ENCODE measurements around the gene AGPAT3. TPM values are rescaled to one million over a fixed set of nuclear protein-coding genes. Genes with fewer than 3 reads are reported as not detected.

Gene AGPAT3
- total RNA-seq, 1 experiment from 2014 or later, result 23.3 TPM

- DNase-seq (ENCODE audit: low read depth), result no peak
These were observed 128.5 kb downstream of the AGPAT3 start for GRCh38 chr21:43993420-43993934.

GRCh38 chr21:43994085-43994484 lies 129.1 kb downstream of the AGPAT3 start:
- DNase-seq (ENCODE audit: low read depth), result no peak

DNA sequence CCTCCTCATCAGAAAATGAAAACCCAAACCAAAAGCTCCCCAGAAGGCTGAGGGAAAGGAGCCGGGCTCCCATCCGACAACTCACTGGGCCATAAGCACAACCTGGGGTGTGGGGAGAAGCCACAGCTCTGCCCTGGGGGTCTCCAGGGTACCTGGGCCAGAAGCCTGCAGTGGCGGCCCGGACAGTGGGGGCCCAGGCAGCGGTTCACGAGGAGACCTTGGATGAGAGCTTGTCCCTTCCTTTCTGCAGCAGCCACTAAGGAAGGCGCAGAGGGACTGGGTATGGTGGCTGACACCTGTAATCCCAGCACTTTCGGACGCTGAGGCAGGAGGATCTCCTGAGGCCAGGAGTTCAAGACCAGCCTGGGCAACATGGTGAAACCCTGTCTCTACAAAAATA lies 129.6 kb downstream of the AGPAT3 start:
- DNase-seq (ENCODE audit: low read depth), result no peak

- DNase-seq (ENCODE audit: low read depth), result no peak
These were observed 130.6 kb downstream of the AGPAT3 start for GRCh38 chr21:43995521-43996105.

DNA sequence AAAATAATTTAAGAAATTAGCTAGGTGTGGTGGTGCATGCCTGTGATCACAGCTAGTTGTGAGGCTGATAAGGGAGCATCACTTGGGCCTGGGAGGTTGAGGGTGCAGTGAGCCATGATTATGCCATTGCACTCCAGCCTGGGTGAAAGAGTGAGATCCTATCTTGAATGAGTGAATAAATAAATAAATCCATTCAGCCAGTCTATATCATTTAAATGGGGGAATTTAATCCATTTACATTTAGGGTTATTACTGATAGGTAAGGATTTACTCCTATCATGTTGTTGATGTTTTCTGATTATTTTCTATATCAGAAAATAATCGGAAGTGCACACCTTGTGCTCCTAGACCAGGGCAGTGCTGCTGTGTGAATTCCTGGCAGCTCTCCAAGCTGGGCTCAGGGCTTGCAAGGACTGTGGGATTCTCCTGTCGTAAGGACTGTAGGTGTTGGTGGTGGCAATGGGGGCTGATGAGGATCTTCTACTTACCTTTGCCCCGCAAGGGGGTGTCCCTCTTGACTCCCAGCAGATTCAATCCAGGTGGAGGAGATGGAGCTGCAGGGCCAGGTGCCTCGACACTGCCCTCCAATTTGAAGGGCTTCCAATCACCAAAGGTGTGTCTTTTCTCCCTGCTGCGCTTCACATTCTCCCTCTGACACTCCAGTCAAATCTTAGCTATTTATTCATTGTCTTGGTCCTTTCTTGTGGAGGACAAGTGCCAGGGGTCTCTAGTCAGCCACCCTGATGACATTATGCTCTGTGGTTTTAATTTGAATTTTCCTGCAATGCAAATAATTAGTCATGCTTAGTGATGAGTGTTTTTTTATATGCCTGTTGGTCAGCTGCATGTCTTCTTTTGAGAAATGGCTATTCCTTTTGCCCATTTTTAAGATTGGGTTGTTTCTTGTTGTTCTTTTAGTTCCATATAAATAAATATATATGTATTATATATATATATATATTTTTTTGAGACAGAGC lies 133.0 kb downstream of the AGPAT3 start:
- DNase-seq (ENCODE audit: low read depth), result no peak

GRCh38 chr21:44000360-44000759 lies 135.3 kb downstream of the AGPAT3 start:
- DNase-seq (ENCODE audit: low read depth), result no peak

GRCh38 chr21:44002511-44002910 lies 137.5 kb downstream of the AGPAT3 start:
- DNase-seq (ENCODE audit: low read depth), result no peak

DNA sequence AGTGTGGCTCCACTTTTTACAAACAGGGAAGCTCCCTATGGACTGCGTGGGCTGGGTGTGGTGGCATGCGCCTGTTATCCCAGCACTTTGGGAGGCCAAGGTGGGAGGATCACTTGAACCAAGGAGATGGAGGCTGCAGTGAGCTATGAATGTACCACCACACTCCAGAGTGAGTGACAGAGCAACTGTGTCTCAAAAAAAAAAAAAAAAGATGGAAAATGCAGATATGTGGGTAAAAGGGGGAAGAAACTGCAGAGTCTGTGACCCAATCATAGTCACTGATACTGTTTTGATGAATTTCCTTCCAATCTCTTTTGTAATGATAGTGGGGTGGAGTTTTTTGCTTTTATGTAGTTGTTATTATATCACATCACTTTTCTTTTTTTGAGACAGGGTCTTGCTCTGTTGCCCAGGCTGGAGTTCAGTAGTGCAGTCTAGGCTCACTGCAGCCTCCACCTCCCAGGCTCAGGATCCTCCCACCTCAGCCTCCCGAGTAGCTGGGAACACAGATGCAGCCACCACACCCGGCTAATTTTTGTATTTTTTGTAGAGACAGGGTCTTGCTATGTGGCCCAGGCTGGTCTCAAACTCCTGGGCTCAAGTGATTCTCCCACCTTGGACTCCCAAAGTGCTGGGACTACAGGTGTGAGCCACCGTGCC lies 138.4 kb downstream of the AGPAT3 start:
- no peak for DNase-seq (ENCODE audit: low read depth)

DNA sequence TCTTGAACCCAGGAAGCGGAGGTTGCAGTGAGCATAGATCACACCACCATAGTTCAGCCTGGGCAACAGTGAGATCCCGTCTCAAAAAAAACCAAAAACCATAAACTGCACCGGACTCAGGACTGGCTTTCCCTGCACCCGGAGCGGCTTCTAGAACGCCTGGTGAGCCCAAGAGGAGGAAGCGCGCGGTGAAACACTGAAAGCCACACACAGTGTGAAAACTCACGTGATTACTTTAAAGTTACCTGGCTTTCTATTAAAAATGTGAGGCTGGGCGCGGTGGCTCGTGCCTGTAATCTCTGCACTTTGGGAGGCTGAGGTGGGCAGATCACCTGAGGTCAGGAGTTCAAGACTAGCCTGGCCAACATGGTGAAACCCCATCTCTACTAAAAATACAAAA lies 140.0 kb downstream of the AGPAT3 start:
- no peak for DNase-seq (ENCODE audit: low read depth)

DNA sequence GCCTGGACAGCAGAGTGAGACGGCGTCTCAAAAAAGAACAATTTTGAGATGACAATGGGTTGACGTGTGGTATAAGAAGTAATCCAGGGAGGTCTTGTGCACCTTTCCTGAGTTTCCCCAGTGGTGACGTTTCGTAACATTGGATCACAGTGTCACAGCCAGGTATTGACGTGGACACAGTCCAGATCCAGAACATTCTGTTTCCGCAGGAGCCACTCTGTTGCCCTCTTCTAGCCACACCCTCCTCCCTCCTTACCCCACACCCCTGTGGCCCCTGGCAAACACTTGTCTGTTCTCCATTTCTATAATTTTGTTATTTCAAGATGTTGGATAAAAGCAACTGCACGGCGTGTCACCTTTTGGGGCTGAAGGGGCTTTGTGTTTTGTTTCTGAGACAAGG lies 140.6 kb downstream of the AGPAT3 start:
- no peak for DNase-seq (ENCODE audit: low read depth)

DNA sequence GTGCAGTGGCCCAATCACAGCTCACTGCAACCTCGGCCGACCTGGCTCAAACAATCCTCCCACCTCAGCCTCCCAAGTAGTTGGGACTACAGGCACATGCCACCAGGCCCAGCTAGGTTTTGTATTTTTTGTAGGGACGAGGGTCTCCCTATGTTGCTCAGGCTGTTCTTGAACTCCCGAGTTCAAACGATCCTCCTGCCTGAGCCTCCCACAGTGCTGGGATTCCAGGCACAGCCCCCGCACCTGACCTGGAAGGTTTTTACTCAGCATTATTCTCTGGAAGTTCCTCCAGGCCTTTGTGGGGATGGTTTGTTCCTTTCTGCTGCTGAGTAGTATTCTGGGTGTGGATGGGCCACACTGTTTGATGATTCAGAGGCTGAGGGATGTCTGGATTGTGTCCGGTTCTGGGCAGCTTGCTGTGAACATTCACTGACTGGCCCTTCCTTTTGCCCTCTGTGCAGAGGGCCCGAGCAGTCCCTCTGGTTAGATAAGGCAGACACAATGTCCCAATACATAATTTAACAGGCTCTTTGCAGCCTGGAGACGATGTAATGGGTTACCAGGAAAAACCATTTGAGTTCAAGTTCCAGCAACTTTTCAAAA lies 141.1 kb downstream of the AGPAT3 start:
- DNase-seq (ENCODE audit: low read depth), result peak; percentile 89

DNA sequence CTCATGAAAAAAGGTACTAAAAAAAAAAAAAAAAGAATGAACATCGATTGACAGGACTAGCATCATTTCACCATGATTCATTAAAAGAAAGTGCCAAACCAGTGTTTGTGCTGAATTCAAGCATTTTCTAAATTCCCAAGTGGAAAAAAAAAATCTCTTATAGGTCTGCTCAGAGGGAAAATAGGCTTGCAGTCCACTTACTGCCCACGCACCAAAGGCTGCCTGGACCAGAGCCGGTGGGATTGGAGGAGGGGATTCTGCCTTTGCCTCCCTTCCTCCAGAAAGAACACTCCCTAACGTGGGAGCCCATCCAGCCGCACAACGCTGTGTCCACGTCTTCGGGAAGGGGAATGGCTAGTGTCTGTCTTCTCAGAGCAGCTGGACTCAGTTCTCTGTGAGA lies 141.6 kb downstream of the AGPAT3 start:
- peak; percentile 27 for DNase-seq (ENCODE audit: low read depth)

DNA sequence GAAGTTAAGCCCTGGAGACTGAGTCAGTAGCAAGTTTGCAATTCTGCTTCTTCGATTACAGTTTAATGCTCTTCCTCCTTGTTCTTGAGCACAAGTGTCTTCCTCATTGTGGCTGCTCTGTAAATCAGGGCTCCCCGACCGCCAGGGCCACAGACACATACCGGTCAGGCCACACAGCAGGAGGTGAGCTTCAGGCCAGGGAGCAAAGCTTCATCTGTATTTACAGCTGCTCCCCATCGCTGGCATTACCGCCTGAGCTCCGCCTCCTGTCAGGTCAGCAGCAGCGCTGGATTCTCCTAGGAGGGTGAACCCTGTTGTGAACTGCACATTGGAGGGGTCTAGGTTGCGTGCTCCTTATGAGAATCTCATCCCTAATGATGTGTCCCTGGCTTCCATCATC lies 145.4 kb downstream of the AGPAT3 start:
- DNase-seq (ENCODE audit: low read depth), result no peak

DNA sequence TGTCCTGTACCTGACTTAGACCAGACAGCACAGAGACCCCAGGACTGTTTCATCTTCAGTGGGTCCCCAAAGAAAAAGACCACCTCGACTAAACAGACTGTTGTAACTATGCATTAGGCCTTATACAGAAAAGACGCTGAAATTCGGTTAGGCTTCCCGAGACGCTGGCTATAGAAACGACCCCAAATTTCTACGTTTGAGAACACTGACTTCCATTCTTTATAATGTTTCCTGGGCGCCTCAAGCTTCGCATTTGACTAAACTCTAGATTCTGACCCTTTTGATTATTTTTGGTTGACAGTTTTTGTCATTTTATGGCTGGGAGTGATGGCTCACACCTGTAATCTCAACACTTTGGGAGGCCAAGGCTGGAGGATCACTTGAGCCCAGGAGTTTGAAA lies 146.1 kb downstream of the AGPAT3 start:
- DNase-seq (ENCODE audit: low read depth), result no peak

GRCh38 chr21:44011579-44012473 lies 146.8 kb downstream of the AGPAT3 start, which contains the start of gene TRAPPC10:
TRAPPC10 (plus strand) TSS chr21:44012309; CDS start chr21:44012494, 185 bp downstream.
- peak; percentile 81 for DNase-seq (ENCODE audit: low read depth)

- peak; percentile 18 for DNase-seq (ENCODE audit: low read depth)
These were observed 147.7 kb downstream of the AGPAT3 start for GRCh38 chr21:44012474-44013379.

- peak; percentile 29 for DNase-seq (ENCODE audit: low read depth)
These were observed 148.5 kb downstream of the AGPAT3 start for GRCh38 chr21:44013380-44014088.

- DNase-seq (ENCODE audit: low read depth), result no peak
These were observed 152.6 kb downstream of the AGPAT3 start for GRCh38 chr21:44017601-44018000.

- no peak for DNase-seq (ENCODE audit: low read depth)
These were observed 153.1 kb downstream of the AGPAT3 start for GRCh38 chr21:44018127-44018526.

Data from RPMI7951 (cell line).